C4-2B (cell line): ENCODE measurements around the gene LDB2.

Experiments
- ZFX ChIP-seq: fragments of 450-650 bp; IDR thresholded peaks from 2 replicates; pipeline ENCODE4 v1.6.1; 2017
- TF ChIP-seq, protein P1 (sequence below): fragments of 450-650 bp; conservative IDR thresholded peaks from 2 replicates; pipeline ENCODE4 v1.5.1; 2017; ENCODE audit warnings: mild to moderate bottlenecking

GRCh38 chr4:16824278-16824806 lies 74.1 kb downstream of the LDB2 start:
- TF ChIP-seq, protein P1, sequence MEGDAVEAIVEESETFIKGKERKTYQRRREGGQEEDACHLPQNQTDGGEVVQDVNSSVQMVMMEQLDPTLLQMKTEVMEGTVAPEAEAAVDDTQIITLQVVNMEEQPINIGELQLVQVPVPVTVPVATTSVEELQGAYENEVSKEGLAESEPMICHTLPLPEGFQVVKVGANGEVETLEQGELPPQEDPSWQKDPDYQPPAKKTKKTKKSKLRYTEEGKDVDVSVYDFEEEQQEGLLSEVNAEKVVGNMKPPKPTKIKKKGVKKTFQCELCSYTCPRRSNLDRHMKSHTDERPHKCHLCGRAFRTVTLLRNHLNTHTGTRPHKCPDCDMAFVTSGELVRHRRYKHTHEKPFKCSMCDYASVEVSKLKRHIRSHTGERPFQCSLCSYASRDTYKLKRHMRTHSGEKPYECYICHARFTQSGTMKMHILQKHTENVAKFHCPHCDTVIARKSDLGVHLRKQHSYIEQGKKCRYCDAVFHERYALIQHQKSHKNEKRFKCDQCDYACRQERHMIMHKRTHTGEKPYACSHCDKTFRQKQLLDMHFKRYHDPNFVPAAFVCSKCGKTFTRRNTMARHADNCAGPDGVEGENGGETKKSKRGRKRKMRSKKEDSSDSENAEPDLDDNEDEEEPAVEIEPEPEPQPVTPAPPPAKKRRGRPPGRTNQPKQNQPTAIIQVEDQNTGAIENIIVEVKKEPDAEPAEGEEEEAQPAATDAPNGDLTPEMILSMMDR: no peak
- no peak for TF ChIP-seq ZFX
